Measurements from ENCODE around the gene SRC.
A peak's percentile ranks its signal among the peaks of the same experiment; 100 is the strongest.

Gene SRC

DNA sequence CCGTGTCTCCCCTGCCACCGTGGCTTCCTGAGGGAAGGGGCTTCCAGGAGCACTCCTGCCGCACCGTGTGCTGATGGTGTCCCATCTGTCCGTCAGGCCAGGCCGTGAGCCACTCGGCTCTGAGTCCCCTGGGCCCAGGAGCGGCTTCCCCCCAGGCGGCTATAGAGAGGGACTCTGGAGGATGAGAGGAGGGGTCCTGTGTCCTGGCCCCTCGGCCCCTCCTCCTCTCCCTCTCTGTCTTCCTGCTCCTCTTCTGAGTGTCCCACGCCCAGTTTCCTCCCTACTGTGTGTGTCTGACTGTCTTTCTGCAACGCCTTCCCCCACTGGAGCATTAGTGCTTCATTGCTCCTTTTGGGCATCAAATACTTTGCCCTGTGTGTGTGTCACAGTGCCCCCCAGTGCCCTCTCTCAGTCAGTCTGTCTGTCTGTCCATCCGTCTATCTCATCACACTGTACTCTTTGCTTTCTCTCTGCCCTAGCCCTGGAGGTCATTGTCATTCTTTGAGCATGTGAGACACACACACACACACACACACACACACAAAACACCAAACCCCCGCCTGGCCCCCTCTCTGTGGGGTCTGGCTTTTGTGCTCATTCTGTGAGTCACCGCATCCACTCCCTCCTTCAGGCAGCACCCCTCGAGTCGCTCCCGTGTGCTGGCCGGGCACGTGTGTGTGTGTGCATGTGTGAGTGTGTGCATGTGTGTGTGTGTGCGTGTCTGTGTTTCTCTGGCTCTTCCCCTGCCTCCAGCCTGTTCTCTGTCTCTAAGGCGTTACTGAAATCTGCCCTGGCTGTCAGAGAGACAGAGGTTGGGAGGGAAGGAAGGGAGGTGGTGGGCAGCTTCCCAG lies 71.9 kb downstream of the SRC start:
- H3K27me3 ChIP-seq (replicated peaks), result peaks cover 63% of the 10 kb centered on the region
- TF ChIP-seq CTCF (IDR thresholded peaks at IDR 0.05; ENCODE audit: low read depth, low read length, missing control alignments), result peak; percentile 9
- no peak overlapping the region for H3K27ac ChIP-seq
- H3K36me3 ChIP-seq (replicated peaks), result no peaks in the 10 kb centered on the region
- in situ Hi-C loops (cut with HindIII; ENCODE audit: low pct_ligation_motif_present, low sequenced_read_pairs), result no loop called here
- no peak overlapping the region for H3K4me3 ChIP-seq (ENCODE audit: low read depth, low read length)
- no peak for DNase-seq

GRCh38 chr20:37418591-37419109 lies 72.7 kb downstream of the SRC start:
- no peak overlapping the region for H3K27ac ChIP-seq
- in situ Hi-C loops (cut with HindIII; ENCODE audit: low pct_ligation_motif_present, low sequenced_read_pairs), result no loop called here
- H3K27me3 ChIP-seq (replicated peaks), result peaks cover 62% of the 10 kb centered on the region
- H3K4me3 ChIP-seq (ENCODE audit: low read depth, low read length), result no peak overlapping the region
- DNase-seq, result no peak
- no peak for TF ChIP-seq CTCF (IDR thresholded peaks at IDR 0.05; ENCODE audit: low read depth, low read length, missing control alignments)
- H3K36me3 ChIP-seq (replicated peaks), result no peaks in the 10 kb centered on the region

GRCh38 chr20:37419307-37419706 lies 73.4 kb downstream of the SRC start:
- no peaks in the 10 kb centered on the region for H3K36me3 ChIP-seq (replicated peaks)
- no peak for TF ChIP-seq CTCF (IDR thresholded peaks at IDR 0.05; ENCODE audit: low read depth, low read length, missing control alignments)
- no peak overlapping the region for H3K27ac ChIP-seq
- H3K4me3 ChIP-seq (ENCODE audit: low read depth, low read length), result no peak overlapping the region
- peaks cover 64% of the 10 kb centered on the region for H3K27me3 ChIP-seq (replicated peaks)
- in situ Hi-C loops (cut with HindIII; ENCODE audit: low pct_ligation_motif_present, low sequenced_read_pairs), result no loop called here
- DNase-seq, result no peak

DNA sequence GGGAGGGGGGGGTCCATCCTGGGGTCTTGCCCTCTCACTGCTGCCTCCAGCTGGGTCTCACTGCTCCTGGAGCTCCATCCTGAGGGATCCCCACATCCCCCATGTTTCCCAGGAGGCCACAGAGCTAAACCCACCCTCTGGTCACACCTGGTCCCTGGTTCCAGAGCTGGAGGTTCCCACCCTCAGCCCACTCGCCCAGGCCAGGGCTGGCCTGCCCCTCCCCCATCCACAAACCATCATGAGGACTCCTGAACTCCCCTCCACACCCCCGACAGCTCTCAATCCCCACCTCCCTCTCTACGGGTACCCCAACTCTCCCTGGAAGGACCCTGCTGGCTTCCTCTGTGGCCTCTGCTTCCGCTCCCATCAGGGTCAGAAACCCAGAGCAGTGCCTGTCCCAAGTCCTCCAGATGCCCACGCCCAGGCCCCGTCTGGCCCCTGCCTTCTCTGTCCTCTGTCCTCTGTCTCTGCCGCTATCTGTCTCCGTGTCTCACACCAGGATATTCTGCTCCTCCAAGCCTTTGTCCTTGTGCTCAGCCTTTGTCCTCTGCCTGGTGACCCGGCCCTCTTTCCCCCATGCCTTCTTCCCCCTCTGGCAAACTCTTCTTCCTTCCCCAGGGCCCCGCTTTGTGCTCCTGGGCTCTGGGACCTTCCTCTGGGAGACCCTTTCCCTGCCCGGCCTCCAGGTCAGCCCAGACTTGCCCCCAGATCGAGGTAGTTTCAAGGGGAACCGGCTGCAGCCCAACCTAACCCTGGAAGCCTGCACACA lies 74.0 kb downstream of the SRC start:
- no peak for TF ChIP-seq CTCF (IDR thresholded peaks at IDR 0.05; ENCODE audit: low read depth, low read length, missing control alignments)
- in situ Hi-C loops (cut with HindIII; ENCODE audit: low pct_ligation_motif_present, low sequenced_read_pairs), result no loop called here
- Histone ChIP-seq H3K36me3 (replicated peaks) (no peaks in the 10 kb centered on the region), H3K27me3 (replicated peaks) (peaks cover 65% of the 10 kb centered on the region), H3K27ac (no peak overlapping the region), H3K4me3 (ENCODE audit: low read depth, low read length) (no peak overlapping the region)
- DNase-seq, result no peak

GRCh38 chr20:37420610-37421009 lies 74.7 kb downstream of the SRC start:
- no peak for TF ChIP-seq CTCF (IDR thresholded peaks at IDR 0.05; ENCODE audit: low read depth, low read length, missing control alignments)
- Histone ChIP-seq H3K36me3 (replicated peaks) (no peaks in the 10 kb centered on the region), H3K27ac (no peak overlapping the region), H3K27me3 (replicated peaks) (peaks cover 65% of the 10 kb centered on the region), H3K4me3 (ENCODE audit: low read depth, low read length) (no peak overlapping the region)
- in situ Hi-C loops (cut with HindIII; ENCODE audit: low pct_ligation_motif_present, low sequenced_read_pairs), result no loop called here
- no peak for DNase-seq

All from brain microvascular endothelial cell (primary cell).